ENCODE data around the gene FOXR1.

The FOXR1 gene

DNA sequence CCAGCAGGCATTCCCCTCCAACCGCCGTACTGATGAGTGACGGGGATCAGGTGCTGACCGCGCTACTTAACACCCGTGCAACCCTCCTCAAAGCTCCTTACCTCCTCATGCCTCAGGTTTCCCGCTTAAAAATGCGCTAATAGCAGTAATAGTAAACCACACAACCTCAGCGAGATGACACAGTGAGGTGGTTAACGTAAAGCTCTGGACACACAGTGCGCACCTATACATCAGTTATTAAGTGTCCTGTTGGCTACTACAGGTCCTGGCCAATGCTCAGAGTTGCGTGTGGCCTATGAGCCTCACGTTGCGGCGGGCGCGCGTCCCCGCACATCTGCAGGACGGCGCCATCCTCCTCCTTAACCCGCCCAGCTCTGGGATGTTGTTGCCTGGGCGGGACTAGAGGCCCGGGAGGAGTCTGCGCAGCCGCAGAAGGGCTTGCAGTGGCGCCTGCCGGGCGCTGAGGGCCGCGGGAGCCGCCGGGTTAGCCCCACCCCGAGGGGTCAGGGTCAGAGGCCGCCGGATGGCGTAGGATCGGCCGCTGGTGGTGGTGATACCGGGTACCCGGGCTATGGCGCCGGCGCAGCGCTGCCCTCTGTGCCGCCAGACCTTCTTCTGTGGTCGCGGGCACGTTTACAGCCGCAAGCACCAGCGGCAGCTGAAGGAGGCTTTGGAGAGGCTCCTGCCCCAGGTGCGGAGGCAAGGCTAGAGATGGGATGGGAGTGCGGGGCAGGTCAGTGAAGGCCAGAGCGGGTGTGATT lies 26.2 kb downstream of the FOXR1 start, which contains the start of gene CENATAC (continued):
- TF ChIP-seq, protein P1, sequence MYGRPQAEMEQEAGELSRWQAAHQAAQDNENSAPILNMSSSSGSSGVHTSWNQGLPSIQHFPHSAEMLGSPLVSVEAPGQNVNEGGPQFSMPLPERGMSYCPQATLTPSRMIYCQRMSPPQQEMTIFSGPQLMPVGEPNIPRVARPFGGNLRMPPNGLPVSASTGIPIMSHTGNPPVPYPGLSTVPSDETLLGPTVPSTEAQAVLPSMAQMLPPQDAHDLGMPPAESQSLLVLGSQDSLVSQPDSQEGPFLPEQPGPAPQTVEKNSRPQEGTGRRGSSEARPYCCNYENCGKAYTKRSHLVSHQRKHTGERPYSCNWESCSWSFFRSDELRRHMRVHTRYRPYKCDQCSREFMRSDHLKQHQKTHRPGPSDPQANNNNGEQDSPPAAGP (tag by site-specific recombination; IDR thresholded peaks at IDR 0.05), result no peak; the same call in 1 of the 2 replicates
- 0 out of 2 replicates have a peak, but pooled peaks have one; percentile 5 for TF ChIP-seq ZBTB21 (tag by site-specific recombination; IDR thresholded peaks at IDR 0.05)
- TF ChIP-seq, protein P2, sequence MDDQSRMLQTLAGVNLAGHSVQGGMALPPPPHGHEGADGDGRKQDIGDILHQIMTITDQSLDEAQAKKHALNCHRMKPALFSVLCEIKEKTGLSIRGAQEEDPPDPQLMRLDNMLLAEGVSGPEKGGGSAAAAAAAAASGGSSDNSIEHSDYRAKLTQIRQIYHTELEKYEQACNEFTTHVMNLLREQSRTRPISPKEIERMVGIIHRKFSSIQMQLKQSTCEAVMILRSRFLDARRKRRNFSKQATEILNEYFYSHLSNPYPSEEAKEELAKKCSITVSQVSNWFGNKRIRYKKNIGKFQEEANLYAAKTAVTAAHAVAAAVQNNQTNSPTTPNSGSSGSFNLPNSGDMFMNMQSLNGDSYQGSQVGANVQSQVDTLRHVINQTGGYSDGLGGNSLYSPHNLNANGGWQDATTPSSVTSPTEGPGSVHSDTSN (CRISPR knock-in tag; IDR thresholded peaks at IDR 0.05), result 0 out of 2 replicates have a peak, but pooled peaks have one; percentile 31
- peak; percentile 84 for TF ChIP-seq ZNF335 (tag by site-specific recombination; conservative IDR thresholded peaks at IDR 0.05)
- no peak for TF ChIP-seq ZNF311 (tag by site-specific recombination; IDR thresholded peaks at IDR 0.05; ENCODE audit: borderline replicate concordance)
- no peak for TF ChIP-seq ZNF610 (tag by site-specific recombination; IDR thresholded peaks at IDR 0.05; ENCODE audit: borderline replicate concordance)
- no peak for TF ChIP-seq ZNF670 (tag by site-specific recombination; IDR thresholded peaks at IDR 0.05; ENCODE audit: low read depth)
- TF ChIP-seq ZNF350 (tag by site-specific recombination; IDR thresholded peaks at IDR 0.05), result no peak
- TF ChIP-seq, protein P3, sequence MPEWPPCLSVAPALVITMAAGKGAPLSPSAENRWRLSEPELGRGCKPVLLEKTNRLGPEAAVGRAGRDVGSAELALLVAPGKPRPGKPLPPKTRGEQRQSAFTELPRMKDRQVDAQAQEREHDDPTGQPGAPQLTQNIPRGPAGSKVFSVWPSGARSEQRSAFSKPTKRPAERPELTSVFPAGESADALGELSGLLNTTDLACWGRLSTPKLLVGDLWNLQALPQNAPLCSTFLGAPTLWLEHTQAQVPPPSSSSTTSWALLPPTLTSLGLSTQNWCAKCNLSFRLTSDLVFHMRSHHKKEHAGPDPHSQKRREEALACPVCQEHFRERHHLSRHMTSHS (tag by site-specific recombination; IDR thresholded peaks at IDR 0.05), result no peak
- TF ChIP-seq ZBTB20 (tag by site-specific recombination; IDR thresholded peaks at IDR 0.05), result peak; percentile 45; the same call in 1 of the 2 replicates
- no peak for TF ChIP-seq EGR2 (tag by site-specific recombination; IDR thresholded peaks at IDR 0.05; ENCODE audit: low read depth)
- TF ChIP-seq, protein P4, sequence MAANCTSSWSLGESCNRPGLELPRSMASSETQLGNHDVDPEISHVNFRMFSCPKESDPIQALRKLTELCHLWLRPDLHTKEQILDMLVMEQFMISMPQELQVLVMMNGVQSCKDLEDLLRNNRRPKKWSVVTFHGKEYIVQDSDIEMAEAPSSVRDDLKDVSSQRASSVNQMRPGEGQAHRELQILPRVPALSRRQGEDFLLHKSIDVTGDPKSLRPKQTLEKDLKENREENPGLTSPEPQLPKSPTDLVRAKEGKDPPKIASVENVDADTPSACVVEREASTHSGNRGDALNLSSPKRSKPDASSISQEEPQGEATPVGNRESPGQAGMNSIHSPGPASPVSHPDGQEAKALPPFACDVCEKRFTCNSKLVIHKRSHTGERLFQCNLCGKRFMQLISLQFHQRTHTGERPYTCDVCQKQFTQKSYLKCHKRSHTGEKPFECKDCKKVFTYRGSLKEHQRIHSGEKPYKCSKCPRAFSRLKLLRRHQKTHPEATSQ (tag by site-specific recombination; IDR thresholded peaks at IDR 0.05), result 0 out of 2 replicates have a peak, but pooled peaks have one; percentile 19
- peak; percentile 82 for TF ChIP-seq SP2 (tag by site-specific recombination; IDR thresholded peaks at IDR 0.05)
- no peak for TF ChIP-seq ZNF211 (tag by site-specific recombination; IDR thresholded peaks at IDR 0.05; ENCODE audit: low read depth)
- TF ChIP-seq, protein P5, sequence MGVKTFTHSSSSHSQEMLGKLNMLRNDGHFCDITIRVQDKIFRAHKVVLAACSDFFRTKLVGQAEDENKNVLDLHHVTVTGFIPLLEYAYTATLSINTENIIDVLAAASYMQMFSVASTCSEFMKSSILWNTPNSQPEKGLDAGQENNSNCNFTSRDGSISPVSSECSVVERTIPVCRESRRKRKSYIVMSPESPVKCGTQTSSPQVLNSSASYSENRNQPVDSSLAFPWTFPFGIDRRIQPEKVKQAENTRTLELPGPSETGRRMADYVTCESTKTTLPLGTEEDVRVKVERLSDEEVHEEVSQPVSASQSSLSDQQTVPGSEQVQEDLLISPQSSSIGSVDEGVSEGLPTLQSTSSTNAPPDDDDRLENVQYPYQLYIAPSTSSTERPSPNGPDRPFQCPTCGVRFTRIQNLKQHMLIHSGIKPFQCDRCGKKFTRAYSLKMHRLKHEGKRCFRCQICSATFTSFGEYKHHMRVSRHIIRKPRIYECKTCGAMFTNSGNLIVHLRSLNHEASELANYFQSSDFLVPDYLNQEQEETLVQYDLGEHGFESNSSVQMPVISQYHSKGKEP (tag by site-specific recombination; IDR thresholded peaks at IDR 0.05), result no peak
- no peak for TF ChIP-seq ZNF133 (tag by site-specific recombination; IDR thresholded peaks at IDR 0.05)
- peak; percentile 86 for TF ChIP-seq GLIS1 (tag by site-specific recombination; IDR thresholded peaks at IDR 0.05)
- no peak for TF ChIP-seq ZIC2 (tag by site-specific recombination; IDR thresholded peaks at IDR 0.05)
- TF ChIP-seq, protein P6, sequence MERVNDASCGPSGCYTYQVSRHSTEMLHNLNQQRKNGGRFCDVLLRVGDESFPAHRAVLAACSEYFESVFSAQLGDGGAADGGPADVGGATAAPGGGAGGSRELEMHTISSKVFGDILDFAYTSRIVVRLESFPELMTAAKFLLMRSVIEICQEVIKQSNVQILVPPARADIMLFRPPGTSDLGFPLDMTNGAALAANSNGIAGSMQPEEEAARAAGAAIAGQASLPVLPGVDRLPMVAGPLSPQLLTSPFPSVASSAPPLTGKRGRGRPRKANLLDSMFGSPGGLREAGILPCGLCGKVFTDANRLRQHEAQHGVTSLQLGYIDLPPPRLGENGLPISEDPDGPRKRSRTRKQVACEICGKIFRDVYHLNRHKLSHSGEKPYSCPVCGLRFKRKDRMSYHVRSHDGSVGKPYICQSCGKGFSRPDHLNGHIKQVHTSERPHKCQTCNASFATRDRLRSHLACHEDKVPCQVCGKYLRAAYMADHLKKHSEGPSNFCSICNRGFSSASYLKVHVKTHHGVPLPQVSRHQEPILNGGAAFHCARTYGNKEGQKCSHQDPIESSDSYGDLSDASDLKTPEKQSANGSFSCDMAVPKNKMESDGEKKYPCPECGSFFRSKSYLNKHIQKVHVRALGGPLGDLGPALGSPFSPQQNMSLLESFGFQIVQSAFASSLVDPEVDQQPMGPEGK (tag by site-specific recombination; IDR thresholded peaks at IDR 0.05), result peak; percentile 60
- TF ChIP-seq SP3 (tag by site-specific recombination; IDR thresholded peaks at IDR 0.05), result peak; percentile 78
- TF ChIP-seq ZNF391 (tag by site-specific recombination; IDR thresholded peaks at IDR 0.05; ENCODE audit: borderline replicate concordance, low read depth), result peak; percentile 10; the same call in 1 of the 2 replicates
- no peak for TF ChIP-seq ZNF530 (tag by site-specific recombination; IDR thresholded peaks at IDR 0.05; ENCODE audit: low read depth)
- TF ChIP-seq KLF1 (tag by site-specific recombination; IDR thresholded peaks at IDR 0.05), result peak; percentile 54; the same call in 1 of the 2 replicates
- TF ChIP-seq WT1 (tag by site-specific recombination; IDR thresholded peaks at IDR 0.05), result peak; percentile 59; the same call in 1 of the 2 replicates
- TF ChIP-seq KLF8 (tag by site-specific recombination; IDR thresholded peaks at IDR 0.05), result peak; percentile 68; the same call in 1 of the 2 replicates
- TF ChIP-seq ZNF529 (tag by site-specific recombination; IDR thresholded peaks at IDR 0.05; ENCODE audit: insufficient replicate concordance), result no peak
- TF ChIP-seq, protein P7, sequence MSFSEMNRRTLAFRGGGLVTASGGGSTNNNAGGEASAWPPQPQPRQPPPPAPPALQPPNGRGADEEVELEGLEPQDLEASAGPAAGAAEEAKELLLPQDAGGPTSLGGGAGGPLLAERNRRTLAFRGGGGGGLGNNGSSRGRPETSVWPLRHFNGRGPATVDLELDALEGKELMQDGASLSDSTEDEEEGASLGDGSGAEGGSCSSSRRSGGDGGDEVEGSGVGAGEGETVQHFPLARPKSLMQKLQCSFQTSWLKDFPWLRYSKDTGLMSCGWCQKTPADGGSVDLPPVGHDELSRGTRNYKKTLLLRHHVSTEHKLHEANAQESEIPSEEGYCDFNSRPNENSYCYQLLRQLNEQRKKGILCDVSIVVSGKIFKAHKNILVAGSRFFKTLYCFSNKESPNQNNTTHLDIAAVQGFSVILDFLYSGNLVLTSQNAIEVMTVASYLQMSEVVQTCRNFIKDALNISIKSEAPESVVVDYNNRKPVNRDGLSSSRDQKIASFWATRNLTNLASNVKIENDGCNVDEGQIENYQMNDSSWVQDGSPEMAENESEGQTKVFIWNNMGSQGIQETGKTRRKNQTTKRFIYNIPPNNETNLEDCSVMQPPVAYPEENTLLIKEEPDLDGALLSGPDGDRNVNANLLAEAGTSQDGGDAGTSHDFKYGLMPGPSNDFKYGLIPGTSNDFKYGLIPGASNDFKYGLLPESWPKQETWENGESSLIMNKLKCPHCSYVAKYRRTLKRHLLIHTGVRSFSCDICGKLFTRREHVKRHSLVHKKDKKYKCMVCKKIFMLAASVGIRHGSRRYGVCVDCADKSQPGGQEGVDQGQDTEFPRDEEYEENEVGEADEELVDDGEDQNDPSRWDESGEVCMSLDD (tag by site-specific recombination; IDR thresholded peaks at IDR 0.05), result peak; percentile 59; the same call in 1 of the 2 replicates

Measured in HEK293 (cell line).